Stimulated activated CD4-positive, alpha-beta T cell treated with anti-CD3 and anti-CD28 coated beads, Interleukin-15, amount 100 ng/mL, for 48 hours (primary cell): ENCODE data around the gene OOSP4B.
"Not testable (repeated sequence)": the region's sequence is repeated elsewhere in the genome, so short reads cannot be mapped to it uniquely, and the experiment has no call there.

Experiments
- DNase-seq, 2 donors: peaks; one replicate each; pipeline ENCODE4 v3.0.0-alpha.2; 2020; ENCODE audit warnings: low read depth in 2 of 2

OOSP4B gene

GRCh38 chr11:60016881-60017280 lies at the start of gene OOSP4B:
Gene OOSP4B (plus strand): TSS chr11:60017181.
- no peak for DNase-seq

GRCh38 chr11:59967677-59968394 lies 49.1 kb upstream of the OOSP4B start:
- DNase-seq, result no peak

GRCh38 chr11:59968395-59968783 lies 48.6 kb upstream of the OOSP4B start:
- no peak for DNase-seq

DNA sequence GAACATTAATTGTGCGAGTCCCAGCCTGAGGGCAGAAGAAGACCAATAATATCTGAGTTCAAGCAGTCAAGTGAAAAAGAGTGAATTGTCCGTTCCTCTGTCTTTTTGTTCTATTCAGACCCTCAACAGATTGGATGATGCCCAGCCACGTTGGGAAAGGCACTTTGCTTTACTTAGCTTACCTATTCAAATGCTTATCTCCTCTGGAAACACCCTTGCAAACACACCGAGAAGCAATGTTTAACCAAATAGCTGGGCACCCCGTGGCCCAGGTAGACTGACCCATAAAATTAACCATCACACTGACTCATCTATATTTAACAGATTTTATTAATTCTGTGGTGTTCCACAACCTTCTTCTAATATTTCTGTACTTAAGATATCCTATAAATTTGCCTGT lies 43.9 kb upstream of the OOSP4B start:
- DNase-seq, result no peak

GRCh38 chr11:59981106-59981770 lies 35.7 kb upstream of the OOSP4B start:
- DNase-seq, result no peak

DNA sequence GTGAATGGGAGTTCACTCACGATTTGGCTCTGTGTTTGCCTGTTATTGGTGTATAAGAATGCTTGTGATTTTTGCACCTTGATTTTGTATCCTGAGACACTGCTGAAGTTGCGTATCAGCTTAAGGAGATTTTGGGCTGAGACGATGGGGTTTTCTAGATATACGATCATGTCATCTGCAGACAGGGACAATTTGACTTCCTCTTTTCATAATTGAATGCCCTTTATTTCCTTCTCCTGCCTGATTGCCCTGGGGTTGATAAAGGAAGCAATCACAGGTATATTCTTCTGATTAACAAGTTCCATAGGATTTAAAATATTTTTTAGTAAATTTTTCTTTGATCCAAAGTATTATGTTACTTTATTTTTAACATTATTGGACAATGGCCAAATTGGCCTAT lies 34.9 kb upstream of the OOSP4B start:
- not testable (repeated sequence) for DNase-seq

- no peak for DNase-seq
These were observed 33.8 kb upstream of the OOSP4B start for GRCh38 chr11:59983212-59983611.

DNA sequence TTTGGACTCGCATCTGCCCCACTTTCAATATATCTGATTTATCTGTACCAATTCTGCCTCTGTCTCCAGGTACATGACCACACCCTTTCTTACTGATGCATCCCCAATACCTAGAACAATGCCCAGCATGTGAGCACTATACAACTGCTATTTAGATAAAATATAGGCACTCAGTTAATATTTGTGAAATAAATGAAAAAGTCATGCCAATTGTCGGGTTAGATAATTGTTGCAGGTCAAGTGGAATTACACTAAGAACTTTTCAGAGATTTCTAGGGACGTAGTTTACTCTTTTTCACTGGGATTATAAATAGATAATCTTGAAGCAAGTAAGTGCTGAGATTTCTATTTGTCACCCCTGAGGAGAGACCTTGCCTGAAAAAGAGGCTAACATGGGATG lies 32.6 kb upstream of the OOSP4B start:
- DNase-seq, result no peak

- DNase-seq, result no peak
These were observed 26.6 kb upstream of the OOSP4B start for GRCh38 chr11:59990421-59990820.

DNA sequence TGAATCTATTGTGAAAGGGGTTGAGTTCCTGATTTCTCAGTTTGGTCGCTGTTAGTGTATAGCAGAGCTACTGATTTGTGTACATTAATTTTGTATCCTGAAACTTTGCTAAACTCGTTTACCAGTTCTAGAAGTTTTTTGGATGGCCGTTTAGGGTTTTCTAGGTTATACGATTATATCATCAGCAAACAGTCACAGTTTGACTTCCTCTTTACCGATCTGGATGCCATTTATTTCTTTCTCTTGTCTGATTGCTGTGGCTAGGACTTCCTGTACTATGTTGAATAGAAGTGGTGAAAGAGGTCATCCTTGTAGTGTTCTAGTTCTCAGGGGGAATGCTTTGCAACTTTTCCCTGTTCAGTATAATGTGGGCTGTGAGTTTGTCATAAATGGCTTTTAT lies 24.6 kb upstream of the OOSP4B start:
- no peak for DNase-seq

GRCh38 chr11:59997800-59998199 lies 19.2 kb upstream of the OOSP4B start:
- no peak for DNase-seq

DNA sequence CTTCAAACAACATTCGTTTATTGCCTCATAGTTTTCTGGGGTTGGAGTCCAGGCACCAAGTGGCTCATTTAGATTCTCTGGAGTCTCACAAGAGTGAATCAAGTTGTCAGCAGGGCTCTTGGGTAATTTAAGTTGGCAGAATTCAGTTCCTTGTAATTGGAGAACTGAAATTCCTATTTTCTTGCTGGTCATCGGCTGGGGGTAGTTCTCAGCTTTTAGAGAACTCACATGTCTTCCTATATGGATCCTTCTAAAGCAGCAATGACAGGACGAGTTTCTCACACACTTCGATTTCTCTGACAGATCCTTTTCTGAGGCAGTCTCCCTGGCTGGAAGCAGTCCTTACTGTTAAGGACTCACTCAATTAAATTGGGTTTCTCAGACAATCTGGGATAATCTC lies 17.3 kb upstream of the OOSP4B start:
- DNase-seq, result no peak

GRCh38 chr11:60003729-60004128 lies 13.3 kb upstream of the OOSP4B start:
- no peak for DNase-seq

DNA sequence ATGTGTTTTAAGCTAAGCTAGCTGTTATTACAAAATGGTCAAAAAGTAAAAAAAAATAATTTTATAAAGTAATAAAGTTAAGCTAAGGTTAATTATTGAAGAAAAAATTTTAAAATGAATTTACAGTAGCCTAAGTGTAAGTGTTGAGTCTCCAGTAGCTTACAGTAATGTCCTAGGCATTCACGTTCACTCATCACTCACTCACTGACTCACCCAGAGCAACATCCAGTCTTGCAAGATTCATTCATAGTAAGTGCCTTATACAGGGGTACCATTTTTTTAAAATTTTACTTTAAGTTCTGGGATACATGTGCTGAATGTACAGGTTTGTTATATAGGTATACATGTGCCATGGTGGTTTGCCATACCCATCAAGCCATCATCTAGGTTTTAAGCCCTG lies 11.6 kb upstream of the OOSP4B start:
- no peak for DNase-seq

DNA sequence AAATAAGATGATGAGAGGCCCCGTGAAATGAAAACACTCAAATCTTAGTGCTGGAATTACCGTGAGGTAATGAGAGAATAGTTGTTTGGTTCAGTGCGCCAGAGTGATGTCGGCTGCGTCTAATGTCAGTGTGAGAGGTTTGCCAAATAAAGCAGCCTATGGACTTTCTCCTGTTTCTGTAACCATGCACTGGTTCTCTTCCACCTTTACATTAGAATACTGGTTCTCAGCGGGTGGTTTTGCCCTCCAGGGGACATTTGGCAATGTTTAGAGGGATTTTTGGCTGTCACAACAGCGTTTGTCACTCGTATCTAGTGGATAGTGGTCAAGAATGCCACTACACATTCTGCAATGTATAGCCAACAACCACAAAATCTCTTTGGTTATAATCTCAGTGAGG lies 1.1 kb downstream of the OOSP4B start:
- DNase-seq, result no peak

DNA sequence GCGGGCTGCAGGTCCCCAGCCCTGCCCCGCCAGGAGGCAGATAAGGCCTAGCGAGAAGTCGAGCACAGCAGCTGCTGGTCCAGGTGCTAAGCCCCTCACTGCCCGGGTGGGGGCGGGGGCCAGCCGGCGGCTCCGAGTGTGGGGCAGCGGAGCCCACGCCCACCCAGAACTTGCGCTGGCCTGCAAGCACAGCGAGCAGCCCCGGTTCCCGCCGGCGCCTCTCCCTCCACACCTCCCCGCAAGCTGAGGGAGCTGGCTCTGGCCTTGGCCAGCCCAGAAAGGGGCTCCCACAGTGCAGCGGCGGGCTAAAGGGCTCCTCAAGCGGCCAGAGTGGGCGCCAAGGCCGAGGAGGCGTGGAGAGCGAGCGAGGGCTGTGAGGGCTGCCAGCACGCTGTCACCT lies 3.4 kb downstream of the OOSP4B start:
- DNase-seq, result not testable (repeated sequence)

DNA sequence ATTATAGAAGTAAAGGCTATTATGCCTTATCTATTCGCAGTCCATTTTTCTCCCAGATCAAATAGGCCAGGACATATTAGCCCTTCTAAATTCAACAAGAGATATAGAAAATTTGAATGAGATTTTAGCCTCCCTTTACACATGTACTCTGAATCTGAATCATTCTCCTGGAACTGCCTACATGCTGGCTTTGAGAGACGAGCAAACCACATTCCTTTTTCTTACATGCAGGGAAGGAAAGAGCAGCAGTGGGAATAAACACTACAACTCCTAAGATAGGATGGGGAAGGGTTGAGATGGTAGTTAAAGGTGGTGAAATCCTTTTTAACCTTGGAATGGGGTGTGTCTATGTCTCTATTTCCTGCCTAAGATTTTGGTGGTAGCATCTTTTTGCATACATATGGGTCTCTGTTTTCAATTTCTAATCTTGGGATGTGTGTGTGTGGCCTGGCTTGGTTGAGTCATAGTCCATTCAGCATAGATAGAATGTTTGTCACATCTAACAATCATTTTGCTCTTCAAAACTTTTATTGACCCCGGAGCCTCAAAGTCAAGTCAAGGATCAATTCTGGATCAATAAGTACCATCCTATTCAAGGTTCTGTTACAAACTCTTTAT lies 12.1 kb downstream of the OOSP4B start:
- DNase-seq, result no peak

DNA sequence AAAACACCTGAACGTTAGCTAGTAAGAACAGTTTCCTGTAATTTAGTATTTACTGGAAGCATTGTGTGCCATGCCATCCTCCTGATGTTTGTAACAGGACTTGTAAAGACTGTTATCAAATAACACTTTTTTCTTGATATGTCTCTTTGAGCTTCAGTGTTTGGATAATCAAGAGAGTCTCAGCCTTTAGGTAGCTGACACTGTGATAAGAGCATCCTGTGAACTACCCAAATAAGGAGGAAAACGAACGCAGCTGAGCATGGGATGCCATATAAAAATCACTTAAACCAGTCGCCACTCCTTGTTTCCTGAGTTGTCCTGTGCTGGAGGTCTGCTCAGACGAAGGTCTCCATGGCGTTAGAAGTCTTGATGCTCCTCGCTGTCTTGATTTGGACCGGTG lies 23.1 kb downstream of the OOSP4B start, which contains the start of gene OOSP2:
Gene OOSP2 (plus strand): TSS at position 301 of the 400 bp plus-strand sequence. CDS start 51 bp downstream, at position 352.
- DNase-seq, result no peak

DNA sequence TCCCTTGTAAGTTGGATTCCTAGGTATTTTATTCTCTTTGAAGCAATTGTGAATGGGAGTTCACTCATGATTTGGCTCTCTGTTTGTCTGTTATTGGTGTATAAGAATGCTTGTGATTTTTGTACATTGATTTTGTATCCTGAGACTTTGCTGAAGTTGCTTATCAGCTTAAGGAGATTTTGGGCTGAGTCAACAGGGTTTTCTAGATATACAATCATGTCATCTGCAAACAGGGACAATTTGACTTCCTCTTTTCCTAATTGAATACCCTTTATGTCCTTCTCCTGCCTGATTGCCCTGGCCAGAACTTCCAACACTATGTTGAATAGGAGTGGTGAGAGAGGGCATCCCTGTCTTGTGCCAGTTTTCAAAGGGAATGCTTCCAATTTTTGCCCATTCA lies 33.4 kb downstream of the OOSP4B start:
- DNase-seq, result not testable (repeated sequence)

GRCh38 chr11:60050839-60051238 lies 33.9 kb downstream of the OOSP4B start:
- DNase-seq, result not testable (repeated sequence)

DNA sequence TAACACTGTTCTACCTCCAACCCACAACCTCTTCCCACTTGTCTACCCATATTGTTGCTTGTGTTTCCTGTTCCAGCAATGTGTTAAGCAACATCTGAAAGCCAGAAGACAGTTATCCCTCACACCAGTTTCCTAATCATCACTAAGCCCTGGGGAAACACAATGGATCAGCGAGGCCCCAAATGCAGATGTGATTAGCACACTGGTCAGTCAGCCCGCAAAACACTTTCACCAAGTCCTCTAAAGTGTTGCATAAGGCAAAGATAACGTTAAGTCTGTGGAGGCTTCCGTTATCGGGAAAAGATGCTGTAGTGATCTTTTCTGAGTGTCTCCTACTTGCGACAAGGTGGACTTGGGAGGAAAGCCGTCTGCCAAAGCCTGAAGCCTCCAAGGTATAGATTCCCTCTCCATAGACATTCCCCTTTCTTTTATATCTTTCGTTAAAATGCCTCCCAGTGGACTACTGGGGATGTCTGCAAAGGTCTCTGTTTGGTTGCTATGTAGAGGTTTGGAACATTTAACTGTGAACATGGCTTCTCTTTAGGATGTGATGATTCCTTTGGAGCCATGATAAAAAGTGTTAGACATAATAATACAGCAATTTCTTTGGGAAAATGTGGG lies 39.5 kb downstream of the OOSP4B start, which contains the start of gene MS4A3:
Gene MS4A3 (plus strand): TSS at position 317 of the 621 bp plus-strand sequence. CDS start 4,496 bp downstream, outside the sequence.
- no peak for DNase-seq

- no peak for DNase-seq
These were observed 42.1 kb downstream of the OOSP4B start for GRCh38 chr11:60059052-60059451.
